ENCODE data around the gene MLLT1. TPM values are rescaled to one million over a fixed set of nuclear protein-coding genes. Genes with fewer than 3 reads are reported as not detected.

MLLT1 gene
- polyA plus RNA-seq, 1 experiment, result 12.3 TPM

- CTCF ChIA-PET, result no interaction called here
- POLR2A ChIA-PET, result interaction anchor here (0.6 kb wide), 1 partner anchor 16 kb away, joined by 3 read pairs; no protein-coding TSS in a partner anchor
- Histone ChIP-seq H3K27ac (ENCODE audit: low read depth, low read length) (no peak overlapping the region), H3K9me3 (ENCODE audit: control insufficient read depth, insufficient read depth, low read length) (no peaks in the 10 kb centered on the region; the same call in 1 of the 2 replicates), H3K27me3 (ENCODE audit: control insufficient read depth, insufficient read depth, low read length) (no peaks in the 10 kb centered on the region), H3K4me3 (ENCODE audit: low read depth, low read length) (no peak overlapping the region)
- no peak for TF ChIP-seq CTCF (IDR thresholded peaks at IDR 0.05; ENCODE audit: low read depth, low read length)
- DNase-seq (ENCODE audit: low read depth, low spot score), result no peak
These were observed 66.5 kb downstream of the MLLT1 start for GRCh38 chr19:6213266-6213595.

DNA sequence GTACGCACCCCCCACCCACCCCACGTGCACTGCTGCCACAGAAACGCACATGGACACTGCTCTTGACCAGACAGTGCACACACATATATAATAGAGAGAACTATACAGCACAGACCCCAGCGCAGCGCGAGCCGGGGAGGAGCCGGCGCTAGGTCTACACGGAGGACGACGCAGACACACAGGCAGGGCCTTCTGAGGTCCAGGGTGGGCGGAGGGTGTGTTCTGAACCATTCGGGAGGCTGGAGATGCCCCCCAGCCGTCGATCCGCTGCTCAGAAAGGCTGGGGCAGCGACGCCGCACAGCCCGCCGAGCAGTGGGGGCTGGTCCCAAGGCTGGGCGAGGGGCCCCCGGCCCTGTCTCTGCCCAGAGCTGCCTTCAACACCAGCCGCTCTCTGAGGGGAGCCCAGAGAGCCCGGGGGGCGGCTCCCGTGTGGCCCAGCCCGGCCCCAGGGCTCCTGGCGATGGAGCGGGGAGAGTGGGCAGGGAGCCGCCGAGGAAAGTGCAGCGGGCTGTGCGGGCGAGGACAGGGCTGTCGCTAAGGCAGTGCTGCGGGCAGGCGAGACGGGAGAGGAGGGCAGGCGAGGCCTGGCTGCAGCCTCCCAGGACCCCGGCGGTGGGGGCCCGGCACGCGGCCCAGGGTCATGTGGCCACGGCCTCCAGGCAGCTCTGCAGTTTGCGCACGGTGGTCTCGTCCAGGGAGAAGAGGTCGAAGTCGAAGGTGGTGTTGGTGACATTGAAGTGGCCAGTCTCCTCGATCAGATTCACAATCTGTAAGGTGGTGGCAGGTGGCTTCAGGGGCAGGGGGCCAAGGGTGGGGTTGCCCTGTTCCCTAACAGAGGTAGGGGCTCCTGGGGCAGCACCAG lies 67.1 kb downstream of the MLLT1 start:
- CTCF ChIA-PET, result no interaction called here
- no peak overlapping the region for H3K27ac ChIP-seq (ENCODE audit: low read depth, low read length)
- H3K27me3 ChIP-seq (ENCODE audit: control insufficient read depth, insufficient read depth, low read length), result no peaks in the 10 kb centered on the region
- TF ChIP-seq CTCF (IDR thresholded peaks at IDR 0.05; ENCODE audit: low read depth, low read length), result no peak
- H3K4me3 ChIP-seq (ENCODE audit: low read depth, low read length), result no peak overlapping the region
- POLR2A ChIA-PET, result no interaction called here
- DNase-seq (ENCODE audit: low read depth, low spot score), result no peak
- H3K9me3 ChIP-seq (ENCODE audit: control insufficient read depth, insufficient read depth, low read length), result no peaks in the 10 kb centered on the region; the same call in 1 of the 2 replicates

GRCh38 chr19:6211632-6212402 lies 68.0 kb downstream of the MLLT1 start:
- TF ChIP-seq CTCF (IDR thresholded peaks at IDR 0.05; ENCODE audit: low read depth, low read length), result no peak
- POLR2A ChIA-PET, result no interaction called here
- Histone ChIP-seq H3K4me3 (ENCODE audit: low read depth, low read length) (no peak overlapping the region), H3K27ac (ENCODE audit: low read depth, low read length) (no peak overlapping the region), H3K27me3 (ENCODE audit: control insufficient read depth, insufficient read depth, low read length) (no peaks in the 10 kb centered on the region), H3K9me3 (ENCODE audit: control insufficient read depth, insufficient read depth, low read length) (no peaks in the 10 kb centered on the region; the same call in 1 of the 2 replicates)
- DNase-seq (ENCODE audit: low read depth, low spot score), result no peak
- CTCF ChIA-PET, result interaction anchor here (0.6 kb wide), 1 partner anchor 88 kb away, joined by 4 read pairs; no protein-coding TSS in a partner anchor

DNA sequence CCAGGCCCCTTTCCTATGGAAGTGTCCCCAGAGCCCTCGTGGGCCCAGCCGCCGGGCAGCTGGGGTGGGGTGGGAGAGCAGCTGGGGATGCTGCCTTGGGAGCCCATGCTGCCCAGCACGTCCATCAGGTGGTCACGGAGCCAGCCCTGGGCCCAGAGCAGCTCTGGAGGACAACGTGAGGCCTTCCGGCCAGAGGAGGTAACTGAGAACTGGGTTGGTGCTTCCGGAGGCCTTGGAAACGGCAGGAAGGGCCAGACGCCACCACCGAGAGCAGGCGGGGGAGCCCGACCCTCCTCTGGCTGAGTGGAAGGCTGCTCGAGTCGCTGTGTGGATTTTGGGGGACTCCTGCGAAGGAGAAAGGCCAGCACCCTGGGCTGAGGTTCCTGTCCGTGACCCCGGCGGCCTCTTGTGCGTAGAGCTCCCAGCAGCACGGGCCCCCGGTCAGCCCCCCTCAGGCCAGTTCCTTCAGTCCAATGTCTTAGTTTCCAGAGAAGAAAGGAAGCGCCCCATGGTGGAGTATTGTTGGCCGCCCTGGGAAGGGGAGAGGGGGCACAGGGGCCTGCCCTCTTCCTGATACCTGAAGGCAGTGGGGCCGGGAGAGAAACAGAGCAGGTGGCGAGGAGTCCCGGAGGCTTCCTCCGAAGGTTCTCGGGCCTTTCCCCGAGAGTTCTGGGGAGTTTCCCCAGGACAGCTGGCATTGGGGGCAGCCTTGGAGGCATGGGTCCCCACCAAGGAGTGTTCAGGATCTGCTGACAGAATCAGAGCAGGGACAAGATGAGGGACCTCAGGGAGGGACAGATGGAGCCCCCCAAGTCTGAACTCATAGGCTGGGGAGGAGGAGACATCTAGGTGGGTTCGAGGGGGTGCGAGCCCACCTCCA lies 68.8 kb downstream of the MLLT1 start:
- POLR2A ChIA-PET, result no interaction called here
- CTCF ChIA-PET, result interaction anchor here (0.6 kb wide), 1 partner anchor 88 kb away, joined by 4 read pairs; no protein-coding TSS in a partner anchor
- TF ChIP-seq CTCF (IDR thresholded peaks at IDR 0.05; ENCODE audit: low read depth, low read length), result no peak
- Histone ChIP-seq H3K4me3 (ENCODE audit: low read depth, low read length) (no peak overlapping the region), H3K9me3 (ENCODE audit: control insufficient read depth, insufficient read depth, low read length) (no peaks in the 10 kb centered on the region; the same call in 1 of the 2 replicates), H3K27ac (ENCODE audit: low read depth, low read length) (no peak overlapping the region), H3K27me3 (ENCODE audit: control insufficient read depth, insufficient read depth, low read length) (no peaks in the 10 kb centered on the region)
- DNase-seq (ENCODE audit: low read depth, low spot score), result no peak

Data from AG04450 (cell line).